Memory B cell (primary cell): ENCODE measurements around the gene BTBD2.

Experiments
- ATAC-seq: fragments of 150-1000 bp; cut with Tn5 transposase; 2 replicates; pipeline ENCODE4 v1.10.0; 2021; ENCODE audit warnings: low read depth, mild to moderate bottlenecking, moderate library complexity
- DNase-seq, 2 donors: peaks; one replicate each; pipeline ENCODE4 v3.0.0; 2022; ENCODE audit warnings: low spot score in 2 of 2
- H3K27ac Mint-ChIP-seq: one replicate; pipeline ENCODE4 v1.8.0; 2022; ENCODE audit warnings: mild to moderate bottlenecking, moderate library complexity, mixed read lengths
- H3K27me3 Mint-ChIP-seq: one replicate; pipeline ENCODE4 v1.8.0; 2022; ENCODE audit warnings: mixed read lengths
- H3K36me3 Mint-ChIP-seq: one replicate; pipeline ENCODE4 v1.8.0; 2022; ENCODE audit warnings: mild to moderate bottlenecking, mixed read lengths
- H3K4me1 Mint-ChIP-seq: one replicate; pipeline ENCODE4 v1.8.0; 2022; ENCODE audit warnings: mixed read lengths
- H3K4me3 Mint-ChIP-seq: one replicate; pipeline ENCODE4 v1.8.0; 2022; ENCODE audit warnings: mild to moderate bottlenecking, moderate library complexity, mixed read lengths
- H3K9me3 Mint-ChIP-seq: one replicate; pipeline ENCODE4 v1.8.0; 2022; ENCODE audit warnings: mixed read lengths

BTBD2 gene

GRCh38 chr19:2022289-2022688 is 6.8 kb upstream of the BTBD2 start:
- Mint-ChIP-seq H3K36me3 (no peaks in the 10 kb centered on the region), H3K27me3 (no peaks in the 10 kb centered on the region), H3K27ac (no peak overlapping the region), H3K4me3 (no peak overlapping the region), H3K4me1 (peaks cover 5% of the 10 kb centered on the region), H3K9me3 (no peaks in the 10 kb centered on the region)
- ATAC-seq (no peak), DNase-seq (no peak)

GRCh38 chr19:2021453-2022140 is 6.1 kb upstream of the BTBD2 start:
- H3K4me1 Mint-ChIP-seq, result peaks cover 5% of the 10 kb centered on the region
- H3K27me3 Mint-ChIP-seq, result no peaks in the 10 kb centered on the region
- no peaks in the 10 kb centered on the region for H3K9me3 Mint-ChIP-seq
- H3K27ac Mint-ChIP-seq, result no peak overlapping the region
- no peaks in the 10 kb centered on the region for H3K36me3 Mint-ChIP-seq
- ATAC-seq (no peak), DNase-seq (no peak)
- H3K4me3 Mint-ChIP-seq, result no peak overlapping the region

- Mint-ChIP-seq H3K4me1 (peaks cover 16% of the 10 kb centered on the region), H3K36me3 (peaks cover 1% of the 10 kb centered on the region), H3K9me3 (no peaks in the 10 kb centered on the region), H3K27ac (no peak overlapping the region), H3K27me3 (no peaks in the 10 kb centered on the region), H3K4me3 (no peak overlapping the region)
- ATAC-seq (no peak), DNase-seq (no peak)
Observed at GRCh38 chr19:2018752-2019151, 3.2 kb upstream of the BTBD2 start.

- H3K27ac Mint-ChIP-seq, result no peak overlapping the region
- H3K27me3 Mint-ChIP-seq, result no peaks in the 10 kb centered on the region
- DNase-seq (no peak), ATAC-seq (peak; percentile 59)
- H3K9me3 Mint-ChIP-seq, result no peaks in the 10 kb centered on the region
- peaks cover 12% of the 10 kb centered on the region for H3K36me3 Mint-ChIP-seq
- peak overlapping the region; percentile 75 for H3K4me3 Mint-ChIP-seq
- peaks cover 25% of the 10 kb centered on the region for H3K4me1 Mint-ChIP-seq
Observed at GRCh38 chr19:2016041-2016807, 710 bp upstream of the BTBD2 start.

- Mint-ChIP-seq H3K4me3 (peak overlapping the region; percentile 86), H3K4me1 (peaks cover 27% of the 10 kb centered on the region), H3K27ac (peak overlapping the region; percentile 77), H3K36me3 (peaks cover 16% of the 10 kb centered on the region), H3K27me3 (no peaks in the 10 kb centered on the region), H3K9me3 (no peaks in the 10 kb centered on the region)
- no peak for DNase-seq
- ATAC-seq, result peak; percentile 52
Observed at GRCh38 chr19:2014731-2015607, 545 bp downstream of the BTBD2 start.

- Mint-ChIP-seq H3K36me3 (peaks cover 16% of the 10 kb centered on the region), H3K27ac (peak overlapping the region; percentile 77), H3K4me1 (peaks cover 23% of the 10 kb centered on the region), H3K9me3 (no peaks in the 10 kb centered on the region), H3K4me3 (peak overlapping the region; percentile 86), H3K27me3 (no peaks in the 10 kb centered on the region)
- no peak for DNase-seq
- no peak for ATAC-seq
Observed at GRCh38 chr19:2014131-2014571, 1.4 kb downstream of the BTBD2 start.

GRCh38 chr19:2013683-2013961 is 1.9 kb downstream of the BTBD2 start:
- Mint-ChIP-seq H3K36me3 (peaks cover 16% of the 10 kb centered on the region), H3K4me3 (peak overlapping the region; percentile 86), H3K4me1 (peaks cover 23% of the 10 kb centered on the region), H3K27ac (peak overlapping the region; percentile 77), H3K9me3 (no peaks in the 10 kb centered on the region), H3K27me3 (no peaks in the 10 kb centered on the region)
- DNase-seq (no peak), ATAC-seq (no peak)

GRCh38 chr19:2012941-2013682 is 2.4 kb downstream of the BTBD2 start:
- Mint-ChIP-seq H3K36me3 (peaks cover 16% of the 10 kb centered on the region), H3K27me3 (no peaks in the 10 kb centered on the region), H3K4me3 (peak overlapping the region; percentile 86), H3K4me1 (peaks cover 23% of the 10 kb centered on the region), H3K9me3 (no peaks in the 10 kb centered on the region), H3K27ac (peak overlapping the region; percentile 77)
- no peak for DNase-seq
- ATAC-seq, result no peak

- H3K36me3 Mint-ChIP-seq, result peaks cover 16% of the 10 kb centered on the region
- DNase-seq, result no peak
- no peak overlapping the region for H3K27ac Mint-ChIP-seq
- no peaks in the 10 kb centered on the region for H3K27me3 Mint-ChIP-seq
- H3K4me1 Mint-ChIP-seq, result peaks cover 20% of the 10 kb centered on the region
- no peak for ATAC-seq
- H3K9me3 Mint-ChIP-seq, result no peaks in the 10 kb centered on the region
- no peak overlapping the region for H3K4me3 Mint-ChIP-seq
Observed at GRCh38 chr19:2011169-2011568, 4.3 kb downstream of the BTBD2 start.

- Mint-ChIP-seq H3K4me3 (no peak overlapping the region), H3K27ac (no peak overlapping the region), H3K36me3 (peaks cover 16% of the 10 kb centered on the region), H3K27me3 (no peaks in the 10 kb centered on the region), H3K9me3 (no peaks in the 10 kb centered on the region), H3K4me1 (peaks cover 20% of the 10 kb centered on the region)
- ATAC-seq (no peak), DNase-seq (no peak)
Observed at GRCh38 chr19:2010135-2010668, 5.3 kb downstream of the BTBD2 start.

GRCh38 chr19:2003874-2004273 is 11.6 kb downstream of the BTBD2 start:
- H3K27ac Mint-ChIP-seq, result no peak overlapping the region
- H3K27me3 Mint-ChIP-seq, result no peaks in the 10 kb centered on the region

GRCh38 chr19:1999856-2000515 is 15.5 kb downstream of the BTBD2 start:
- no peak for ATAC-seq
- Mint-ChIP-seq H3K4me1 (peaks cover 12% of the 10 kb centered on the region), H3K9me3 (no peaks in the 10 kb centered on the region), H3K36me3 (peaks cover 24% of the 10 kb centered on the region), H3K4me3 (no peak overlapping the region), H3K27ac (no peak overlapping the region), H3K27me3 (no peaks in the 10 kb centered on the region)
- no peak for DNase-seq

More at GRCh38 chr19:2003874-2004273, 11.6 kb downstream of the BTBD2 start:
- H3K4me1 Mint-ChIP-seq, result peaks cover 4% of the 10 kb centered on the region
- H3K36me3 Mint-ChIP-seq, result peaks cover 12% of the 10 kb centered on the region
- DNase-seq, result no peak
- H3K4me3 Mint-ChIP-seq, result no peak overlapping the region
- no peaks in the 10 kb centered on the region for H3K9me3 Mint-ChIP-seq
- ATAC-seq, result no peak
